KMS-11 (cell line): ENCODE measurements around the gene FMNL2.

Experiments
- H2AFZ ChIP-seq: fragments of 200-600 bp; sonication (generic); 2 replicates; pipeline ENCODE4 v1.6.1; 2016; ENCODE audit warnings: antibody characterized with exemption, mixed run types, low read depth
- H3K27ac ChIP-seq: fragments of 200-600 bp; sonication (generic); 2 replicates; pipeline ENCODE4 v1.6.1; 2016; ENCODE audit warnings: mild to moderate bottlenecking, mixed run types
- H3K27me3 ChIP-seq: fragments of 200-600 bp; sonication (generic); 2 replicates; pipeline ENCODE4 v1.6.1; 2017; ENCODE audit warnings: mild to moderate bottlenecking, low read depth, mixed run types, moderate library complexity; ENCODE audit not compliant: insufficient read depth
- H3K36me3 ChIP-seq: fragments of 200-600 bp; sonication (generic); 2 replicates; pipeline ENCODE4 v1.6.1; 2017; ENCODE audit warnings: mild to moderate bottlenecking, mixed run types; ENCODE audit not compliant: insufficient read depth
- H3K4me1 ChIP-seq: fragments of 200-600 bp; sonication (generic); 2 replicates; pipeline ENCODE4 v1.6.1; 2016; ENCODE audit warnings: mild to moderate bottlenecking, low read depth, mixed run types; ENCODE audit not compliant: poor library complexity, severe bottlenecking
- H3K4me2 ChIP-seq: fragments of 200-600 bp; sonication (generic); 2 replicates; pipeline ENCODE4 v1.7.0; 2016; ENCODE audit warnings: mild to moderate bottlenecking, mixed run types
- H3K4me3 ChIP-seq: fragments of 200-600 bp; sonication (generic); IDR thresholded peaks from 2 replicates; pipeline ENCODE4 v1.6.1; 2017; ENCODE audit warnings: low read depth, low read length, mixed read lengths; ENCODE audit not compliant: insufficient read depth
- H3K79me2 ChIP-seq: fragments of 200-600 bp; sonication (generic); 2 replicates; pipeline ENCODE4 v1.6.1; 2016; ENCODE audit warnings: low read depth, mixed run types; ENCODE audit not compliant: insufficient read depth
- H3K9ac ChIP-seq: fragments of 200-600 bp; sonication (generic); 2 replicates; pipeline ENCODE4 v1.6.1; 2016; ENCODE audit warnings: mild to moderate bottlenecking, mixed run types
- H4K20me1 ChIP-seq: fragments of 200-600 bp; sonication (generic); 2 replicates; pipeline ENCODE4 v1.6.1; 2016; ENCODE audit warnings: mild to moderate bottlenecking, mixed run types; ENCODE audit not compliant: insufficient read depth
- TF ChIP-seq, protein P1 (sequence below): fragments of 200-600 bp; sonication (generic); conservative IDR thresholded peaks from 2 replicates; pipeline ENCODE4 v1.6.1; 2017; ENCODE audit warnings: low read depth, mild to moderate bottlenecking, antibody characterized with exemption, low read length, moderate library complexity, mixed read lengths

FMNL2 gene

DNA sequence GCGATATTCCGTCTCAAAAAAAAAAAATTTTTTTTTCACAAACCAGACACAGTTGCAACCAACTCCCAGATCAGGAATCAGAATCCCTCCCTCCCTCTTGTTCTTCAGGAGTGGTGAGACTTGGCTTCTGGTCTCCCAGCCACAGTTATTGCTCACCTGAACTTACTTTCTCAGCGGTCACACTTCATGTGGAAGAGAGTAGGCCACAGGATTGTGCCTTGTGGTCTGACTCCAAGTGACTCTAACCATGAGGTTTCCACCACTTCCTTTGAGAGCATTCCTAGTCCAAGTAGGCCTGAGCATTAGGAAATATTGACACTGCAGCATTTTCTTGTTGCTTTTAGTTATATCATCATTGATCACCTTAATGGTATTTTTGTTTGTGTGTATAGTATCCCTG is 12.1 kb downstream of the FMNL2 start:
- H2AFZ ChIP-seq: no peak overlapping the region
- no peaks in the 10 kb centered on the region for H3K27me3 ChIP-seq
- no peak overlapping the region for H3K27ac ChIP-seq
- no peak overlapping the region for H3K4me2 ChIP-seq
- H3K4me1 ChIP-seq: no peaks in the 10 kb centered on the region
- H3K79me2 ChIP-seq: no peaks in the 10 kb centered on the region
- TF ChIP-seq, protein P1, sequence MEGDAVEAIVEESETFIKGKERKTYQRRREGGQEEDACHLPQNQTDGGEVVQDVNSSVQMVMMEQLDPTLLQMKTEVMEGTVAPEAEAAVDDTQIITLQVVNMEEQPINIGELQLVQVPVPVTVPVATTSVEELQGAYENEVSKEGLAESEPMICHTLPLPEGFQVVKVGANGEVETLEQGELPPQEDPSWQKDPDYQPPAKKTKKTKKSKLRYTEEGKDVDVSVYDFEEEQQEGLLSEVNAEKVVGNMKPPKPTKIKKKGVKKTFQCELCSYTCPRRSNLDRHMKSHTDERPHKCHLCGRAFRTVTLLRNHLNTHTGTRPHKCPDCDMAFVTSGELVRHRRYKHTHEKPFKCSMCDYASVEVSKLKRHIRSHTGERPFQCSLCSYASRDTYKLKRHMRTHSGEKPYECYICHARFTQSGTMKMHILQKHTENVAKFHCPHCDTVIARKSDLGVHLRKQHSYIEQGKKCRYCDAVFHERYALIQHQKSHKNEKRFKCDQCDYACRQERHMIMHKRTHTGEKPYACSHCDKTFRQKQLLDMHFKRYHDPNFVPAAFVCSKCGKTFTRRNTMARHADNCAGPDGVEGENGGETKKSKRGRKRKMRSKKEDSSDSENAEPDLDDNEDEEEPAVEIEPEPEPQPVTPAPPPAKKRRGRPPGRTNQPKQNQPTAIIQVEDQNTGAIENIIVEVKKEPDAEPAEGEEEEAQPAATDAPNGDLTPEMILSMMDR: no peak
- H3K4me3 ChIP-seq: no peak overlapping the region
- H3K9ac ChIP-seq: no peak overlapping the region
- no peaks in the 10 kb centered on the region for H3K36me3 ChIP-seq
- no peaks in the 10 kb centered on the region for H4K20me1 ChIP-seq

- no peaks in the 10 kb centered on the region for H3K4me1 ChIP-seq
- no peak overlapping the region for H3K27ac ChIP-seq
- H3K4me3 ChIP-seq: no peak overlapping the region
- no peaks in the 10 kb centered on the region; the same call in 1 of the 2 replicates for H3K79me2 ChIP-seq
- H3K36me3 ChIP-seq: no peaks in the 10 kb centered on the region
- H4K20me1 ChIP-seq: no peaks in the 10 kb centered on the region
- H3K4me2 ChIP-seq: no peak overlapping the region
- H2AFZ ChIP-seq: no peak overlapping the region
- H3K9ac ChIP-seq: no peak overlapping the region
- TF ChIP-seq, protein P1: no peak
- H3K27me3 ChIP-seq: no peaks in the 10 kb centered on the region
Measured at GRCh38 chr2:152348388-152348787, 13.4 kb downstream of the FMNL2 start.

- Histone ChIP-seq H3K79me2 (no peaks in the 10 kb centered on the region; the same call in 1 of the 2 replicates), H3K36me3 (no peaks in the 10 kb centered on the region), H4K20me1 (no peaks in the 10 kb centered on the region), H3K4me1 (no peaks in the 10 kb centered on the region), H3K4me3 (no peak overlapping the region), H2AFZ (no peak overlapping the region), H3K27ac (no peak overlapping the region), H3K9ac (no peak overlapping the region), H3K4me2 (no peak overlapping the region), H3K27me3 (no peaks in the 10 kb centered on the region)
- TF ChIP-seq, protein P1: no peak
Measured at GRCh38 chr2:152349416-152349815, 14.4 kb downstream of the FMNL2 start.

- Histone ChIP-seq H4K20me1 (no peaks in the 10 kb centered on the region), H3K36me3 (no peaks in the 10 kb centered on the region), H3K27me3 (no peaks in the 10 kb centered on the region), H2AFZ (no peak overlapping the region), H3K4me1 (no peaks in the 10 kb centered on the region), H3K4me3 (no peak overlapping the region), H3K79me2 (no peaks in the 10 kb centered on the region; the same call in 1 of the 2 replicates), H3K4me2 (no peak overlapping the region), H3K27ac (no peak overlapping the region), H3K9ac (no peak overlapping the region)
- TF ChIP-seq, protein P1: no peak
Measured at GRCh38 chr2:152350155-152350679, 15.2 kb downstream of the FMNL2 start.
